GM19193 (cell line): Measurements from ENCODE around the gene SMARCC1.

ENCODE experiments used
- POLR2A ChIP-seq: IDR thresholded peaks from 4 replicates; pipeline ENCODE4 v1.6.1; 2011; ENCODE audit not compliant: insufficient read depth, insufficient read length; ENCODE audit errors: extremely low read depth

The SMARCC1 gene

GRCh38 chr3:47731061-47731460 lies 50.6 kb downstream of the SMARCC1 start:
- no peak for TF ChIP-seq POLR2A

DNA sequence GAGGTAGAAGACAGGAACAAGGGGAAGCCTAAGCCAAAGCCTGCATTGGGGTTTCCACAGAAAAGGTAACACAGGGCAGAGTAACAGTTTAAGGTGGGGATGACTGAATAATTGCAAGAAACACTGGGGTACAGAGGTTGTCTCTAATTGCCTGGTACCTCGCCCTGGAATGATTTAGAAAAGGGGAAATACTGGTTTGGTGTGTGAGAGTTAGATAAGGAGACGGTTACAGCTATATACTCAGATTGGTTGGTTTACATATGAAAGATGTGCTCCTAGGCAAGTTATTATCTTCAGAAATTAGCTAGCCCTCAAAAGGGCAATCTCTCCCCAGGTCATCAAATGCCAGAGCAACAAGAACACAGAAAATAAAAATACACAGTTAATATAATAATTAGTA lies 58.8 kb downstream of the SMARCC1 start:
- TF ChIP-seq POLR2A, result no peak

GRCh38 chr3:47716656-47717055 lies 65.0 kb downstream of the SMARCC1 start:
- TF ChIP-seq POLR2A, result no peak

DNA sequence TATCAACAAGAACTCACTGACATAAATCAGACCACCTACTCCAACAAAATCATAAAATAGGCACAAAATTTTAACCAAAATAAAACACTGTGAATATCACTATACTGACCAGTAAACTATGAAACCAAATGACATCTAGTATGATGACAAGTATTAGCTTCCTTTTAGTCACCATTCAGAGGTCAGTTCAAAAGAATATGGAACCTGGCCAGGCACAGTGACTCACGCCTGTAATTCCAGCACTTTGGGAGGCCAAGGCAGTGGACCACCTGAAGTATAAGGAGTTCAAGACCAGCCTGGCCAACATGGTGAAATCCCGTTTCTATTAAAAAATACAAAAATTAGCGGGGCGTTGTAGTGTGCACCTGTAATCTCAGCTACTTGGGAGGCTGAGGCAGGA lies 65.8 kb downstream of the SMARCC1 start:
- TF ChIP-seq POLR2A, result no peak

- TF ChIP-seq POLR2A, result no peak
Measured at GRCh38 chr3:47714606-47715005, 67.1 kb downstream of the SMARCC1 start.

GRCh38 chr3:47713655-47714054 lies 68.0 kb downstream of the SMARCC1 start:
- no peak for TF ChIP-seq POLR2A

DNA sequence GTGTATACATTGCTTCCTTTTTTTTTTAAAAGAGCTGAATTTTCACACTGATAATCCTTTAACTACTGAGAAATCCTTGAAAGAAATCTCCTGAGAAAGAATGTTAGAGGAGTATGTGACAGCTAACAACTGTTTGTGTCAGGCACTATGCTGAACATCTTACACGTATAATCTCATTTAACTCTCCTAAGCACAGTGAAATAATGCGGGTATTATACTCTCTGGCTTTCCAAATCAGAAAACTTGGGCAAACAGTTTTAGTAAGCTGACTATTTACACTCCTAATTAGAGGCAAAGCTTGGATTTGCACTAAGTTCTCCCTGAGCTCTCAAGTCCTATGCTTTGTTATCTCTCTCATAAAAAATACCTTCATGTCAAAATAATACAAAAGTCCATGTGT lies 69.3 kb downstream of the SMARCC1 start:
- no peak for TF ChIP-seq POLR2A

DNA sequence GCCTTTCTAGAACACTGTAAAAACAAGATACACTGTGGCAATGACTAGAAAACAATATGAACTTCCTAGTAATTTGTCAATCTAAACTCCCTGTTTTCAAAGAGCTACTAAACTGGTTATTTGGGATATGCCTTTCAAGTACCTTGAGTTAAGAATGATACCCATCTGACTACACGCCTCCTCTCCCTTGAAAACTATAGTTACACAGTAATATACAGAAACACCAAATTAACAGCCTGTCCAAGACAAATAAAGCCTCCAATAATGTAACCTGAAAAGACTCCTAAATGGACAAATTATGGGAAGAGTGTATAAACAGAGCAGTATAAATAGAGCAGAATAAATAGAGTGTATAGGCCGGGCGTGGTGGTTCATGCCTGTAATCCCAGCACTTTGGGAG lies 70.1 kb downstream of the SMARCC1 start:
- no peak for TF ChIP-seq POLR2A

- TF ChIP-seq POLR2A, result no peak
Measured at GRCh38 chr3:47705391-47705790, 76.3 kb downstream of the SMARCC1 start.

DNA sequence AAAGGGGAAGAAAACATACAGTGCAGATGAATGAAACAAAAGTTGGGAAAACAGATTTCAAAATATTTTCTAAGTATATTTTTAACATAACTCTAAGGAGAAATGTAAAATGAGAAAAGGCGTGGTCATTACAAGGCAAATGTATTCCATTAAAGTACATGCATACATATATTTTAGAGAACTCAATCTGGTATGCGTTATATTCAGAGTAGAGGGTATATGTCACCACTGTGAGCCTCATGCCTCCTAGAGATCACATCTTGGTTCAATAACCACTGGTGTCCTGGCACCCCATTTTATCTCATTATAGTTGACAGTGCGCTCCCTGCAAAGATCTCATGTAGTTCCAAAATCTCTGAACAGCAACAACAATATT lies 77.5 kb downstream of the SMARCC1 start:
- TF ChIP-seq POLR2A, result no peak

GRCh38 chr3:47701388-47701787 lies 80.3 kb downstream of the SMARCC1 start:
- TF ChIP-seq POLR2A, result no peak

DNA sequence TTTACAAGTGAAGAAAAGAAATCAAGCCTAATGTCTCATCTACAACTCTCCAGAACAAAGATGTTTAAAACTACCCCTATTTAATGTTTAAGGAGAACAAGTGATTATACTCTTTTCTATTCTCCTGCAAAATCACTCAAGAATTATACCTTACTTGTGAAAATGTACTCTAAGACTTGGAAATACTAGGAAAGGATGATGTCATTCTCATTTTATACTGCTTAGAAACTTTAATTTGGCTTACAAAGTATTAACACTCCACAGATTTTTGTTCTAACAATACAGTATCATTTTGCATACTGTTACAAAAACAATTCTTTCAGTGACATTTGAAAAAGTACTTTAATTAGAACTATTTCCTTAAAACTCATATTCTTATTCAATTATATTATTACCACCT lies 89.5 kb downstream of the SMARCC1 start:
- no peak for TF ChIP-seq POLR2A

DNA sequence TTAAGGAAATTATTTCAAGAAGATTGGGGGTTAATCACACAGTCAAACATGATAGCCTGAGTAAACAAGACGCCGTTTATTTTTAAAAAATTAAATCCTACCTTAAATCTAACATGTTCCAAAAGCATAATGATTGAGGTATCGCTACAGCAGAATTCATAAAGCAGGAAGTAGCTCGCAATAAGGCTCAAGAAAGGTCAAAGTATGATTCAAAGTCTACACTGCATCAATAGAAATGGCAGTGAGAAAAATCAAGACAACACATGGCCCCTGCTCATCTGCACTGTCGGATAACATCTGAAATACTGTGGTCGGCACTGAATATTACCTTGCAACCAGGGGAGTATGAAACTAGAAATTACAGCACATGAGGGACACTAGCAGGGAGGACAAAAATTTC lies 93.2 kb downstream of the SMARCC1 start:
- TF ChIP-seq POLR2A, result no peak

DNA sequence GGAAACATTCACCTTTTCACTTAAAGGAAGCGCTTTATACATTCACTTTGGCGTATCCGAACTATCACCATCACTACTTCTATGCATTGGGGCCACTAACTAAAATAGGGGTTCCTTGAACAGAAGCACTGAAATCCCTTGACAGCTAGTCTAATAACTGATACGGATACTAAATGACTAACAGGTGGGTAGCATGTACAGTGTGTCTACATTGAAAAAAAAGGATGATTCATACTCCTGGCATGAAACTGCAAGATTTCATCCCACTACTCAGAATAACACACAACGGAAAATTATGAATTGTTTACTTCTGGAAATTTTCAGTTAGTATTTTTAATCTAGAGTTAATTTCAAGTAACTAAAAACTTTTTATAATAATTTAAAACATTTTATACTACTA lies 96.7 kb downstream of the SMARCC1 start:
- TF ChIP-seq POLR2A, result no peak

GRCh38 chr3:47681016-47681415 lies 100.7 kb downstream of the SMARCC1 start:
- TF ChIP-seq POLR2A, result no peak

DNA sequence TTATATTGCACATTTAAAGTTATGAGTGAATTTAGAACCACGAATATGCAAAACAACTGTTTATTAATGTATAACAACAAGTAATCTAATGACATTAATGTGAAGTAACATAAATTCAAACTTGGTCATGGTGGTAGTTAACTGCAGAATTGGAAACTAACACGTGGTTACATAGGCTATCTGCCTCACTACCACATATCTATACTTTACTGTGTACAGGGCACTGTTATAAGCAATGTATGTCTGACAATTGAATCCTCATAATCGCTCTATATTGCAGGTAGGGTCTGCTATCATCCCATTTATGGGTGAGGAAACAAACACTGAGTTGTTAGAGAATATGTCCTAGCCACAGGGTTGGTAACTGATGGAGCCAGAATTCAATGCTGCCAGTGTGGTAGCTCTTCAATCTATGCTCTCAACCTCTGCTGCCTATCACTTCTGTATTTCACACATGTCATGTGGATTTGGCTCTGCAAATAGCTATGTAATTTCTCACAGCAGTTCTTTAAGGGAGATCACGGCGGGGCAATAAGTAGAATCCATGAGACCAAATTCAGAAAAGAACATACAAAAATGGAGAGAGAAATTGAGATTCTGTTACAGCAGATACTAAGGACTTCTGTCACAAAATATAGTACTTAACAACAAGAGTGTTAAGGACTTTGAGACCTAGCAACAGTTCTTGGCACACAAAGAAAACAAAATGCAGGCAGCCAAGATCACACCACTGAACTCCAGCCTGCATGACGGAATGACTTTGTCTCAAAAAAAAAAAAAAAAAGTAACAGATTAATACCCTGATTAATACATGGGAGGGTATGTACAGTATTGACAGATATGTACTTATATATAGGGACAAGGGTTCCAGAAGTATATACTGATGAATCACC lies 103.0 kb downstream of the SMARCC1 start:
- TF ChIP-seq POLR2A, result no peak
